H9 (cell line): ENCODE results near the gene KLF17. TPM values are rescaled to one million over a fixed set of nuclear protein-coding genes. Genes with fewer than 3 reads are reported as not detected.

Source experiments
- DNase-seq: peaks from one replicate; pipeline ENCODE4 v3.0.0-alpha.2; 2017
- H2AFZ ChIP-seq: one replicate; pipeline ENCODE4 v1.6.1; 2013; ENCODE audit warnings: mild to moderate bottlenecking, low read length, control low read depth, moderate library complexity
- H2AK5ac ChIP-seq: 2 replicates; pipeline ENCODE4 v1.6.1; 2013; ENCODE audit warnings: low read length, control low read depth, mixed read lengths; ENCODE audit not compliant: insufficient read length
- H2BK120ac ChIP-seq: one replicate; pipeline ENCODE4 v1.6.1; 2013; ENCODE audit warnings: low read depth, mild to moderate bottlenecking, low read length, control low read depth, inconsistent platforms; ENCODE audit not compliant: poor library complexity, severe bottlenecking
- H2BK12ac ChIP-seq: 2 replicates; pipeline ENCODE4 v1.6.1; 2013; ENCODE audit warnings: low read length, control low read depth, mixed read lengths, low read depth; ENCODE audit not compliant: insufficient read length
- H2BK15ac ChIP-seq: 2 replicates; pipeline ENCODE4 v1.6.1; 2013; ENCODE audit warnings: low read depth, low read length, control low read depth
- H2BK20ac ChIP-seq: one replicate; pipeline ENCODE4 v1.6.1; 2013; ENCODE audit warnings: low read depth, mild to moderate bottlenecking, low read length, control low read depth, inconsistent platforms; ENCODE audit not compliant: poor library complexity, severe bottlenecking
- H2BK5ac ChIP-seq: 2 replicates; pipeline ENCODE4 v1.6.1; 2013; ENCODE audit warnings: low read length, control low read depth, mixed read lengths; ENCODE audit not compliant: insufficient read length
- H3K14ac ChIP-seq: 2 replicates; pipeline ENCODE4 v1.6.1; 2013; ENCODE audit warnings: low read length, control low read depth; ENCODE audit not compliant: insufficient read depth
- H3K18ac ChIP-seq: 2 replicates; pipeline ENCODE4 v1.6.1; 2013; ENCODE audit warnings: low read depth, mild to moderate bottlenecking, mixed read lengths, low read length, control low read depth; ENCODE audit not compliant: insufficient read length
- H3K23ac ChIP-seq: 2 replicates; pipeline ENCODE4 v1.6.1; 2013; ENCODE audit warnings: low read length, control low read depth, mixed read lengths, low read depth; ENCODE audit not compliant: insufficient read length
- H3K23me2 ChIP-seq: 2 replicates; pipeline ENCODE4 v1.6.1; 2013; ENCODE audit warnings: low read depth, mild to moderate bottlenecking, mixed read lengths, low read length, control low read depth; ENCODE audit not compliant: insufficient read length, poor library complexity, severe bottlenecking
- H3K27ac ChIP-seq: 2 replicates; pipeline ENCODE4 v1.5.1; 2013; ENCODE audit warnings: low read length, control low read depth, mixed read lengths, low read depth; ENCODE audit not compliant: insufficient read length
- H3K27me3 ChIP-seq: 2 replicates; pipeline ENCODE4 v1.6.1; 2013; ENCODE audit warnings: low read length, control low read depth, inconsistent platforms; ENCODE audit not compliant: insufficient read depth
- H3K4ac ChIP-seq: 2 replicates; pipeline ENCODE4 v1.6.1; 2013; ENCODE audit warnings: low read depth, mild to moderate bottlenecking, control low read depth, inconsistent platforms, low read length, moderate library complexity
- H3K4me1 ChIP-seq: 2 replicates; pipeline ENCODE4 v1.6.1; 2013; ENCODE audit warnings: low read length, control low read depth, inconsistent platforms; ENCODE audit not compliant: insufficient read depth
- H3K4me2 ChIP-seq: 2 replicates; pipeline ENCODE4 v1.6.1; 2013; ENCODE audit warnings: low read length, control low read depth, mixed read lengths; ENCODE audit not compliant: insufficient read length, insufficient read depth
- H3K56ac ChIP-seq: 2 replicates; pipeline ENCODE4 v1.6.1; 2013; ENCODE audit warnings: low read depth, mild to moderate bottlenecking, mixed read lengths, low read length, control low read depth; ENCODE audit not compliant: insufficient read length
- H3K79me1 ChIP-seq: 2 replicates; pipeline ENCODE4 v1.6.1; 2013; ENCODE audit warnings: low read depth, mild to moderate bottlenecking, moderate library complexity, low read length, control low read depth, inconsistent platforms; ENCODE audit not compliant: insufficient read depth, poor library complexity, severe bottlenecking
- H3K79me2 ChIP-seq: 2 replicates; pipeline ENCODE4 v1.6.1; 2013; ENCODE audit warnings: low read length, control low read depth, inconsistent platforms; ENCODE audit not compliant: insufficient read depth
- H3K9ac ChIP-seq: 2 replicates; pipeline ENCODE4 v1.6.1; 2013; ENCODE audit warnings: low read length, control low read depth, mixed read lengths; ENCODE audit not compliant: insufficient read length; ENCODE audit errors: extremely low read depth
- H3K9me3 ChIP-seq: one replicate; pipeline ENCODE4 v1.6.1; 2013; ENCODE audit warnings: low read depth, low read length, inconsistent platforms; ENCODE audit not compliant: control insufficient read depth
- H3T11ph ChIP-seq: one replicate; pipeline ENCODE4 v1.6.1; 2013; ENCODE audit warnings: mild to moderate bottlenecking, low read length, control low read depth, inconsistent platforms
- H4K20me1 ChIP-seq: one replicate; pipeline ENCODE4 v1.6.1; 2013; ENCODE audit not compliant: control insufficient read depth, insufficient read length, insufficient read depth
- H4K5ac ChIP-seq: 2 replicates; pipeline ENCODE4 v1.6.1; 2013; ENCODE audit warnings: low read depth, mild to moderate bottlenecking, mixed read lengths, low read length, control low read depth; ENCODE audit not compliant: insufficient read length
- H4K8ac ChIP-seq: replicated peaks from 2 replicates; pipeline ENCODE4 v1.6.1; 2013; ENCODE audit warnings: low read length, control low read depth, mixed read lengths, low read depth; ENCODE audit not compliant: insufficient read length
- H4K91ac ChIP-seq: 2 replicates; pipeline ENCODE4 v1.6.1; 2013; ENCODE audit warnings: low read depth, mild to moderate bottlenecking, moderate library complexity, mixed read lengths, low read length, control low read depth; ENCODE audit not compliant: insufficient read length
- H3K27ac Mint-ChIP-seq, 3 experiments: 2 replicates in 2 of 3; 3 replicates in 1 of 3; pipeline ENCODE4 v1.8.0; 2020 to 2021; ENCODE audit warnings: mixed read lengths in 3 of 3, mild to moderate bottlenecking in 1 of 3, moderate library complexity in 1 of 3
- H3K27me3 Mint-ChIP-seq: 2 replicates; pipeline ENCODE4 v1.8.0; 2021; ENCODE audit warnings: low read depth, mild to moderate bottlenecking, moderate library complexity, mixed read lengths
- H3K36me3 Mint-ChIP-seq, 3 experiments: 2 replicates in 2 of 3; 3 replicates in 1 of 3; pipeline ENCODE4 v1.8.0; 2020 to 2021; ENCODE audit warnings: low read depth in 3 of 3, mixed read lengths in 3 of 3; ENCODE audit not compliant: insufficient read depth in 1 of 3
- H3K4me1 Mint-ChIP-seq, 2 experiments: 2 replicates each; pipeline ENCODE4 v1.8.0; 2020; ENCODE audit warnings: mixed read lengths in 2 of 2
- H3K4me3 Mint-ChIP-seq, 2 experiments: 2 replicates in 1 of 2; 3 replicates in 1 of 2; pipeline ENCODE4 v1.8.0; 2020 to 2021; ENCODE audit warnings: mild to moderate bottlenecking in 2 of 2, mixed read lengths in 2 of 2, moderate library complexity in 1 of 2
- H3K9me3 Mint-ChIP-seq, 2 experiments: 2 replicates in 1 of 2; 3 replicates in 1 of 2; pipeline ENCODE4 v1.8.0; 2020; ENCODE audit warnings: mild to moderate bottlenecking in 2 of 2, mixed read lengths in 2 of 2, moderate library complexity in 1 of 2
- WGBS: extraction: QIAGEN DNeasy Blood & Tissue Kit; methylation state at CpG from one replicate; pipeline ENCODE4 v1.1.7; 2013; ENCODE audit warnings: missing lambda C conversion rate, low lambda C conversion rate, mixed read lengths; ENCODE audit not compliant: insufficient read length; ENCODE audit errors: extremely low coverage; 5-methylcytosine and 5-hydroxymethylcytosine counted together
- total RNA-seq: library from RNA; stranded (reverse); gene quantifications from 2 replicates; pipeline ENCODE4 v1.2.1, GENCODE V29; 2021
- TF ChIP-seq, protein P1 (sequence below): fragments of 200-600 bp; sonication (generic); conservative IDR thresholded peaks from 3 replicates; pipeline ENCODE4 v1.8.0; 2021; ENCODE audit warnings: antibody characterized with exemption, mild to moderate bottlenecking

KLF17 gene
- total RNA-seq, 1 experiment from 2014 or later = 0.09 TPM

- no peaks in the 10 kb centered on the region for H3K9me3 ChIP-seq
- H3K27me3 ChIP-seq = no peaks in the 10 kb centered on the region
- no peaks in the 10 kb centered on the region for H4K20me1 ChIP-seq
- H3K56ac ChIP-seq = no peak overlapping the region
- Mint-ChIP-seq H3K27me3 (peaks cover 10% of the 10 kb centered on the region), H3K9me3 (no peaks in the 10 kb centered on the region), H3K4me1 (peaks cover 8 to 10% of the 10 kb centered on the region in 2 experiments), H3K4me3 (no peak overlapping the region), H3K27ac (no peak overlapping the region), H3K36me3 (no peaks in the 10 kb centered on the region; a peak in 1 of 7 replicates)
- no peak overlapping the region for H3K4ac ChIP-seq
- H3K79me1 ChIP-seq = no peaks in the 10 kb centered on the region
- peaks cover 3% of the 10 kb centered on the region; the same call in 1 of the 2 replicates for H3K4me1 ChIP-seq
- H2BK5ac ChIP-seq = no peak overlapping the region
- no peak overlapping the region for H4K5ac ChIP-seq
- no CpG with 5 or more reads among the region's 4 CpGs for WGBS
- no peak overlapping the region for H3K23ac ChIP-seq
- H4K91ac ChIP-seq = no peak overlapping the region
- no peak overlapping the region for H3T11ph ChIP-seq
- H3K79me2 ChIP-seq = no peaks in the 10 kb centered on the region
- no peak for DNase-seq
- H3K18ac ChIP-seq = no peak overlapping the region
- no peak overlapping the region for H2BK15ac ChIP-seq
- H3K23me2 ChIP-seq = no peaks in the 10 kb centered on the region
- H2BK120ac ChIP-seq = no peak overlapping the region
- H3K27ac ChIP-seq = no peak overlapping the region
- TF ChIP-seq, protein P1, sequence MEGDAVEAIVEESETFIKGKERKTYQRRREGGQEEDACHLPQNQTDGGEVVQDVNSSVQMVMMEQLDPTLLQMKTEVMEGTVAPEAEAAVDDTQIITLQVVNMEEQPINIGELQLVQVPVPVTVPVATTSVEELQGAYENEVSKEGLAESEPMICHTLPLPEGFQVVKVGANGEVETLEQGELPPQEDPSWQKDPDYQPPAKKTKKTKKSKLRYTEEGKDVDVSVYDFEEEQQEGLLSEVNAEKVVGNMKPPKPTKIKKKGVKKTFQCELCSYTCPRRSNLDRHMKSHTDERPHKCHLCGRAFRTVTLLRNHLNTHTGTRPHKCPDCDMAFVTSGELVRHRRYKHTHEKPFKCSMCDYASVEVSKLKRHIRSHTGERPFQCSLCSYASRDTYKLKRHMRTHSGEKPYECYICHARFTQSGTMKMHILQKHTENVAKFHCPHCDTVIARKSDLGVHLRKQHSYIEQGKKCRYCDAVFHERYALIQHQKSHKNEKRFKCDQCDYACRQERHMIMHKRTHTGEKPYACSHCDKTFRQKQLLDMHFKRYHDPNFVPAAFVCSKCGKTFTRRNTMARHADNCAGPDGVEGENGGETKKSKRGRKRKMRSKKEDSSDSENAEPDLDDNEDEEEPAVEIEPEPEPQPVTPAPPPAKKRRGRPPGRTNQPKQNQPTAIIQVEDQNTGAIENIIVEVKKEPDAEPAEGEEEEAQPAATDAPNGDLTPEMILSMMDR = no peak
- H2BK12ac ChIP-seq = no peak overlapping the region
- no peak overlapping the region for H4K8ac ChIP-seq
- no peak overlapping the region for H2BK20ac ChIP-seq
- no peak overlapping the region for H3K4me2 ChIP-seq
- H3K9ac ChIP-seq = no peak overlapping the region
- no peak overlapping the region for H3K14ac ChIP-seq
- H2AFZ ChIP-seq = no peak overlapping the region
- no peak overlapping the region for H2AK5ac ChIP-seq
Observed at GRCh38 chr1:44079566-44079965, 39.1 kb upstream of the KLF17 start.
